Measurements from ENCODE around the gene MDM2.
"Not testable (repeated sequence)": the region's sequence is repeated elsewhere in the genome, so short reads cannot be mapped to it uniquely, and the experiment has no call there.

Gene MDM2

GRCh38 chr12:68831751-68832503 is 23.9 kb downstream of the MDM2 start:
- DNase-seq, result no peak

GRCh38 chr12:68832504-68832867 is 24.5 kb downstream of the MDM2 start:
- no peak for DNase-seq

- DNase-seq, result no peak
These were observed 25.5 kb downstream of the MDM2 start for GRCh38 chr12:68833508-68833907.

- no peak for DNase-seq
These were observed 27.4 kb downstream of the MDM2 start for GRCh38 chr12:68835333-68835908.

- no peak for DNase-seq
These were observed 29.2 kb downstream of the MDM2 start for GRCh38 chr12:68837215-68837614.

- DNase-seq, result no peak
These were observed 30.3 kb downstream of the MDM2 start for GRCh38 chr12:68838046-68838886.

DNA sequence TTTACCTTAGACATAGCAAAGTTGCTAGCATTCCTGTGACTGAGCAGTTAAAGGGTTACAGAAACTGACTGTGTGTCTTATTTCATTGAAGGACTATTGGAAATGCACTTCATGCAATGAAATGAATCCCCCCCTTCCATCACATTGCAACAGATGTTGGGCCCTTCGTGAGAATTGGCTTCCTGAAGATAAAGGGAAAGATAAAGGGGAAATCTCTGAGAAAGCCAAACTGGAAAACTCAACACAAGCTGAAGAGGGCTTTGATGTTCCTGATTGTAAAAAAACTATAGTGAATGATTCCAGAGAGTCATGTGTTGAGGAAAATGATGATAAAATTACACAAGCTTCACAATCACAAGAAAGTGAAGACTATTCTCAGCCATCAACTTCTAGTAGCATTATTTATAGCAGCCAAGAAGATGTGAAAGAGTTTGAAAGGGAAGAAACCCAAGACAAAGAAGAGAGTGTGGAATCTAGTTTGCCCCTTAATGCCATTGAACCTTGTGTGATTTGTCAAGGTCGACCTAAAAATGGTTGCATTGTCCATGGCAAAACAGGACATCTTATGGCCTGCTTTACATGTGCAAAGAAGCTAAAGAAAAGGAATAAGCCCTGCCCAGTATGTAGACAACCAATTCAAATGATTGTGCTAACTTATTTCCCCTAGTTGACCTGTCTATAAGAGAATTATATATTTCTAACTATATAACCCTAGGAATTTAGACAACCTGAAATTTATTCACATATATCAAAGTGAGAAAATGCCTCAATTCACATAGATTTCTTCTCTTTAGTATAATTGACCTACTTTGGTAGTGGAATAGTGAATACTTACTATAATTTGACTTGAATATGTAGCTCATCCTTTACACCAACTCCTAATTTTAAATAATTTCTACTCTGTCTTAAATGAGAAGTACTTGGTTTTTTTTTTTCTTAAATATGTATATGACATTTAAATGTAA is 31.5 kb downstream of the MDM2 start:
- no peak for DNase-seq

DNA sequence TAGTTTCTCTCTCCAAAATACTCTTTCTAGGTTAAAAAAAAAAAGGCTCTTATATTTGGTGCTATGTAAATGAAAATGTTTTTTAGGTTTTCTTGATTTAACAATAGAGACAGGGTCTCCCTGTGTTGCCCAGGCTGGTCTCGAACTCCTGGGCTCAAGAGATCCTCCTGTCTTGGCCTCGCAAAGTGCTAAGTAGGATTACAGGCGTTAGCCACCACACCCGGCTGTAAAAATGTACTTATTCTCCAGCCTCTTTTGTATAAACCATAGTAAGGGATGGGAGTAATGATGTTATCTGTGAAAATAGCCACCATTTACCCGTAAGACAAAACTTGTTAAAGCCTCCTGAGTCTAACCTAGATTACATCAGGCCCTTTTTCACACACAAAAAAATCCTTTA is 33.2 kb downstream of the MDM2 start:
- not testable (repeated sequence) for DNase-seq

DNA sequence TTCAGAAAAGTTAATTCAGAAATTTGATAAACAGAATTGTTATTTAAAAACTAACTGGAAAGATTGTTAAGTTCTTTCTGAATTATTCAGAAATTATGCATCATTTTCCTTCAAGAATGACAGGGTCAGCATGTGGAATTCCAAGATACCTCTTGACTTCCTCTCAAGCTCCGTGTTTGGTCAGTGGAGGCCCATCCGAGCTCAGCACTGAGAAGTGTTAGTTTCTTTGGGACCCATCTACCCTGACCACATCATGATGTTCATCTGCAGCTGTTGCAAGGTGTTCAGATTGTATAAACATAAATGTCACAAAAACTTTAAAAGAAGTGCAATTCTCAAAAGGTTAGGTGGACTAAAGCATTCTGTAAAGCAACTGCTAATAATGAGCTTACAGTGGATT is 33.7 kb downstream of the MDM2 start:
- no peak for DNase-seq

DNA sequence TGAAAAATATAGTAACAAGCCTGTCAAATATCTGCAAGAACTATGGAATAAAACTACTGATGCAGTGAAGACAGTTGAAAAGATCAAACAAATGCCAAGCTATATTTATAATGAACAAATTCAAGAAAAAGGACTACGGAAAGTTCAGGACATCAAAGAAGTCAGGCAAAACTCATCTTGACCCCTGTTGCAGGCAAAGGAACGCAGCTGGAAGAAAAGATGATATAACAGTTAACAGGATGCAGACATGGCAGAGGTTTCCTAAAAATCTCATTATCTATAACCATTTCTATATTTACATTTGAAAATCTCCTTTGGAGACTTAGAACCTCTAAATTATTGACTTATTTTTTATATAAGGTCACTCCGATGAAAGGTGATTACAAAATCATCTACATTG is 34.1 kb downstream of the MDM2 start:
- no peak for DNase-seq

DNA sequence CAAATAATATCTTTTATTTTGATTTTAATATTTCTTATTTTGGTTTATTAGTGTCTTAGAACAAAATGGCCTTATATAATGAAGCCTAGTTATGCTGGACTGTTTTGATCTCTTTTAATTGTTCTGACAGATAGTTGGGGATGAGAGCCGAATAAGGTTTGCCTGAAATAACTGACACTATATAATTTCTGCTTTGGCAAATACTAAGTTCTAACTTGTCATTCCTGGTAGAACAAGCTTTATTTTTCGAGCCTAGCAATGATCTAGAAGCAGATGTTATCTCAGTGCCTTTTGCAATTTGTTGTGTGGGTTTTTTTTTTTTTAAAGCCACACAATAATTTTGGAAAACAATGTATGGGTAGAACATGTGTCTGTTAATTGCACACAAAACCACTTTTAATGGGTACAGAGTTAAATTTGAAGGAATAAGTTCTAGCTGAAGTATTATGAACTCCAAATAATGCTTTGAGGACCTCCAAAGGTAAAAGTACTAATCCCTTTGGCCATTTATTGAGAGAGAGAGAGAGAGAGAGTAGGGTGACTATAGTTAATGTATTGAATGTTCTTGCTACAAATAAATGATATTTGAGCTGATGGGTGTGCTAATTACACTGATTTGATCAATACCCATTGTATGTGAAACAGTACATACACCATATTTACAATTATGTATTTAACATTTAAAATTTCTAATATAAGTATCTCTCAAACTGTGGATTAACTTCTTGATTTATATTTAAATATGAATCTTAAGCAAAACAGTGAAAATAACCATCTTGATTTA is 35.0 kb downstream of the MDM2 start:
- DNase-seq, result no peak

GRCh38 chr12:68844318-68844745 is 36.4 kb downstream of the MDM2 start:
- no peak for DNase-seq

DNA sequence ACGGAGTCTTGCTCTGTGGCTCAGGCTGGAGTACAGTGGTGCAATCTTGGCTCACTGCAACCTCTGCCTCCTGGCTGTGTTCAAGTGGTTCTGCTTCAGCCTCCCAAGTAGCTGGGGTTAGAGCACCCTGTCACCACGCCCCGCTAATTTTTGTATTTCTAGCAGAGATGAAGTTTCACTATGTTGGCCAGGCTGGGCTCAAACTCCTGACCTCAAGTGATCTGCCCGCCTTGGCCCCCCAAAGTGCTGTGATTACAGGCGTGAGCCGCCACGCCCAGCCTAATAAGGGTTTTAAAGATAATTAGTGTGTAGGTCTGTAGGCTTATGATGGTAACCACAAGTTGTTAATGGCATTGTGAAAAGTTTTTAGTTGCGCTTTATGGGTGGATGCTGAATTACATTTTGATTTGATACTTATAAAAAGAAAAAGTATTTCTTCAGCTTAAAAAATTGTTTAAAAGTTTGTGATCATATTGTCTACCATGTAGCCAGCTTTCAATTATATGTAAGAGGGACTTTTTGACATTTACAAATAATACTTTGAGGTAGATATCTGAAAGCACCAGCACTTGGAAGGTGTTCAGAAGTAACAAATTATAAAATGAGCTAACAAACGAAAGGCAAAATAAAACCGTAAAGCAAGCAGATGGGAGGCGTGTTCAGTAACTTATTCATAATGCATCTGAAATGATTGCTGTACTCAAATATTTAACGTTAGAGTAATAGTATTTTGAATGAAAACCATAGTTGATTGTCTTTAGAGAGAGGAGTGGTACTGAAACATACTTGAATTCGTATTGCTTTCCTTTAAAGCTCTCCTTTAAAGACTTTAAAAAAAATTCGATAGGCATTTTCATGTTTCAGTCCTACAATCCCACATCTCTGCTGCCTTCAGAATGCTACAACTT is 37.1 kb downstream of the MDM2 start:
- DNase-seq, result no peak

- no peak for DNase-seq
These were observed 38.8 kb downstream of the MDM2 start for GRCh38 chr12:68846811-68847210.

DNA sequence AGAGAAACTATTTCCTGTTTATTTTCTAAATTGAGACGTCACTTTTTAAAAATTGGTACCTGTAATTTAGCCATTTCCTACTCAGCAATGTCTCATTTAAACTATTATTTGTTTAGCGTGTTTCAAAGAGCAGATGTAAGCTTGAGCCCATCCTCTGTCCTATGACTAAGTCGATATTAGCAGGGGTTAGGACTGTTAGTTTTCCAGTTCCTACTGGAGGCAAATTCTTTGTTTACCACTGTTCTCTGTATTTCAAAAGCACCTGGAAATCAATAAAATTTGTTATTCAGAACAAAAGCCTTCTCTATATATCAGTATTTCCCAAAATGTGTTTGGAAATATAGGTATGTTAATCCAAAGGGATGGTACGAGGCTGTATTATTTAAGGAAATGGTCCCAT is 42.4 kb downstream of the MDM2 start:
- DNase-seq, result no peak

DNA sequence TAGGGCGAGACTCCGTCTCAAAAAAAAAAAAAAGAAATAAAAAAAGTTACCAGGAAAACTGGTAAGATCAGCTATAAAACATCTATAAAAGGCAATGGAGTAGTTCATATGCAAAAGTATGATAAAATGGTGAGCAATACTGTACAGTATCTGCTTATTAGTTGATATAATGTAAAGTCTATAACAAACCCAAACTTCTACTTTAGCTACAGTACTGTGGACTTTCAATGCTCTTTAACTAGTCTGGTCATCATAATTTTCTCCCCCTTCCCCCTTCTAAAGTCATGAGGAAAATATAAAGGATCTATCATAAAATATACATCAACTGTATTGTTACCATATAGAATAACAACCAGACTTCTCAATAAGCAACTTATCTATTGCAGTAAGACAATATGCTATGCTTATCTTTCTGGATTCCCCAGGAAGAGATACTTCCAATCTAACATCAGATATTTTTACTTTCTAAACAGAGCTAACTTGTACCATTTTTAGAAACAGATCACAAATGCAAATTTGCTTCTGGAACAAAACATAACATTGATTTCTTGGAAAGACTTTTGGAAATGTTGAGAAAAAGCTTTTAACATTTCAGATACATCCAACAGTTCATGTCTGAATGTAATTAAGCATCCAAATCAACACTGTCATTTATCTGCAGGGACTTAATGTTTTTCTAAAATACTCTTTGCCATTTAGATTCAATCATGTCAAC is 43.8 kb downstream of the MDM2 start:
- DNase-seq, result no peak

- DNase-seq, result no peak
These were observed 45.6 kb downstream of the MDM2 start for GRCh38 chr12:68853396-68854077.

DNA sequence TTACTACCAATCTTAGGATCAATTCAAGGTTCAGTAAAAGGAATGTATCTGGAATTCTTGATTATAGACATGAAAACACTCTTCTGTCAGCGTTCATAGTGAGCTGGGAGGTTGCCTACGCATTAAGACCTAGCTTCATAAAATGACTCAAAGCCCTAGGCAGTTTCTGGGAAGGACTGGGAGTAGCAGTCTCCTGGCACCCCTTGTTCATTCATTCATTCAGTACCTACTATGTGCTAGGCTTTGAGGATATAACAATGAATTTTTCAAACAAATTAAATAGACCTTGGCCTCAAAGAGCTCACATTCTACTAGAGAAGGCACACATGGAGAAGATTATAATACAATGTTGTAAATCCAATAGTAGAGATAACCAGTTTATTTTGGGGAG is 46.1 kb downstream of the MDM2 start:
- no peak for DNase-seq

DNA sequence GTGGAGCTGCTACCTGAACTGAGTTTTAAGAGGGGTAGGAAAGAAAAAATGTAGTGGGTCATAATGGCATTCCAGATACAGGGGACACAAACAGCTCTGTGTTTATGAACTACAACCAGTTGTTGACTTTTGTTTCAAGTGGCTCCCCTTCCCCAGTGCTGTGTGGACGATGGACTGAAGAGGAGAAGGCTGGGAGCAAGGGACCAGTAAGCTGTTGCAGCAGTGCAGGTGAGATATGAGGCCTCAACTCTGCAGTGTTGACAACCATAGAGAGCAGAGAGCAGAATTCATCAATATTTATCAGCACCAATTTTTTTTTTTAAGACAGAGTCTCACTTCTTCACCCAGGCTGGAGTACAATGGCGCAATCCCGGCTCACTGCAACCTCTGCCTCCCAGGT is 46.6 kb downstream of the MDM2 start:
- no peak for DNase-seq

- no peak for DNase-seq
These were observed 47.1 kb downstream of the MDM2 start for GRCh38 chr12:68855111-68855510.
